ENCODE data around the gene FAIM2. TPM values are rescaled to one million over a fixed set of nuclear protein-coding genes. Genes with fewer than 3 reads are reported as not detected.

Gene FAIM2
- total and polyA plus RNA-seq, 9 of the 15 experiments (the other 6 are each of a cell fraction or from before 2014, with no cell fraction given), result 0.01 to 0.10 TPM; not detected in 7

DNA sequence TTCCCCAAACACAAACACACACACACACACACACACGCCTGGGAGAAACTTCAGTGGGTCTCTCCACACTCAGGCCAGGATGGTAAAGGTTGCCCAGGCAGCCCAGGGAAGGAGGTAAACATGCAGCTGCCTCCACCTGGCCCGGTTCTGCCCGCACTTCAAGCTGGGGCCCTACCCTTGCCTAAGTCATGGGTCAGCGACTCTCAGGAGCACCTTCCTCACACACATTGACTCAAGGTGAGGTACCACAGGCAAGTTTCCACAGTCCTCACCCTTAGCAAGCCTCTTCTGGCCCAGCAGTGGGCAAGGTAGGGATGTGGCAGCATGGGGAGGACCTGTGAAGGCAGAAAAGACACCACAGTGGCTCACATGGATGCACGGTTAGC, 14.1 kb upstream of the FAIM2 start (continued):
- TF ChIP-seq FOXM1 (IDR thresholded peaks at IDR 0.05; ENCODE audit: low read depth), result no peak
- no peak for TF ChIP-seq FOXM1 (CRISPR knock-in tag; IDR thresholded peaks at IDR 0.05; ENCODE audit: low read depth)
- TF ChIP-seq, protein P1, sequence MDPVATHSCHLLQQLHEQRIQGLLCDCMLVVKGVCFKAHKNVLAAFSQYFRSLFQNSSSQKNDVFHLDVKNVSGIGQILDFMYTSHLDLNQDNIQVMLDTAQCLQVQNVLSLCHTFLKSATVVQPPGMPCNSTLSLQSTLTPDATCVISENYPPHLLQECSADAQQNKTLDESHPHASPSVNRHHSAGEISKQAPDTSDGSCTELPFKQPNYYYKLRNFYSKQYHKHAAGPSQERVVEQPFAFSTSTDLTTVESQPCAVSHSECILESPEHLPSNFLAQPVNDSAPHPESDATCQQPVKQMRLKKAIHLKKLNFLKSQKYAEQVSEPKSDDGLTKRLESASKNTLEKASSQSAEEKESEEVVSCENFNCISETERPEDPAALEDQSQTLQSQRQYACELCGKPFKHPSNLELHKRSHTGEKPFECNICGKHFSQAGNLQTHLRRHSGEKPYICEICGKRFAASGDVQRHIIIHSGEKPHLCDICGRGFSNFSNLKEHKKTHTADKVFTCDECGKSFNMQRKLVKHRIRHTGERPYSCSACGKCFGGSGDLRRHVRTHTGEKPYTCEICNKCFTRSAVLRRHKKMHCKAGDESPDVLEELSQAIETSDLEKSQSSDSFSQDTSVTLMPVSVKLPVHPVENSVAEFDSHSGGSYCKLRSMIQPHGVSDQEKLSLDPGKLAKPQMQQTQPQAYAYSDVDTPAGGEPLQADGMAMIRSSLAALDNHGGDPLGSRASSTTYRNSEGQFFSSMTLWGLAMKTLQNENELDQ (CRISPR knock-in tag; IDR thresholded peaks at IDR 0.05; ENCODE audit: borderline replicate concordance), result no peak
- no peak for TF ChIP-seq NCOA6 (IDR thresholded peaks at IDR 0.05)
- no peak for TF ChIP-seq GTF2B (IDR thresholded peaks at IDR 0.05; ENCODE audit: extremely low read depth, insufficient read length)

- no peaks in the 10 kb centered on the region for H3K79me2 ChIP-seq (ENCODE audit: control insufficient read depth, insufficient read depth, low read length)
- no peaks in the 10 kb centered on the region for H3K9me3 ChIP-seq (replicated peaks; ENCODE audit: control insufficient read depth, insufficient read depth, low read depth, low read length)
- 24% methylated on average over 12 of the region's 12 CpGs for WGBS (ENCODE audit: insufficient coverage, low coverage, missing lambda C conversion rate)
- H3K9ac ChIP-seq (ENCODE audit: insufficient read depth in 1 of 2, low read depth in 2 of 2, low read length in 2 of 2), result no peak overlapping the region
- CTCF ChIA-PET (ENCODE audit: low intra/inter-chr PET ratio), result no interaction called here
- no peak overlapping the region for H3K27ac ChIP-seq (ENCODE audit: extremely low read depth, low read depth, low read length)
- peaks cover 5 to 29% of the 10 kb centered on the region in 2 experiments for H3K27me3 ChIP-seq (ENCODE audit: control insufficient read depth in 2 of 2, insufficient read depth in 2 of 2, low read length in 2 of 2)
- POLR2A ChIA-PET, result interaction anchor here (0.6 to 1.6 kb wide), 3 partner anchors 10 to 91 kb away, joined by 3 to 6 read pairs (median 3); no protein-coding TSS in a partner anchor
- H3K4me1 ChIP-seq (replicated peaks in 1 of 2; ENCODE audit: control insufficient read depth in 2 of 2, insufficient read depth in 2 of 2, low read length in 2 of 2), result peaks cover 7 to 10% of the 10 kb centered on the region in 2 experiments; a peak in 4 of 5 replicates
- no TSS peak for BruUV-seq (replicated peaks)
- no peak for DNase-seq (ENCODE audit: extremely low read depth in 1 of 4, low spot score in 3 of 4)
- H3K4me2 ChIP-seq (ENCODE audit: insufficient read depth, low read length), result no peak overlapping the region
- no peaks in the 10 kb centered on the region for H3K36me3 ChIP-seq (ENCODE audit: control insufficient read depth, insufficient read depth, low read length)
- ATAC-seq, result no peak
- in situ Hi-C loops (cut with MboI) (no loop called here), intact Hi-C loops (cut with micrococcal nuclease) (no loop called here)
- FAIRE-seq, result no peak
- no peaks in the 10 kb centered on the region for H3K9me1 ChIP-seq (ENCODE audit: control insufficient read depth, insufficient read depth, low read length)
- no peak overlapping the region for H3K4me3 ChIP-seq
- H4K20me1 ChIP-seq (replicated peaks; ENCODE audit: control insufficient read depth, insufficient read depth, low read length), result no peaks in the 10 kb centered on the region
- H2AFZ ChIP-seq (ENCODE audit: low read depth, low read length), result no peak overlapping the region
- TF ChIP-seq, protein P2, sequence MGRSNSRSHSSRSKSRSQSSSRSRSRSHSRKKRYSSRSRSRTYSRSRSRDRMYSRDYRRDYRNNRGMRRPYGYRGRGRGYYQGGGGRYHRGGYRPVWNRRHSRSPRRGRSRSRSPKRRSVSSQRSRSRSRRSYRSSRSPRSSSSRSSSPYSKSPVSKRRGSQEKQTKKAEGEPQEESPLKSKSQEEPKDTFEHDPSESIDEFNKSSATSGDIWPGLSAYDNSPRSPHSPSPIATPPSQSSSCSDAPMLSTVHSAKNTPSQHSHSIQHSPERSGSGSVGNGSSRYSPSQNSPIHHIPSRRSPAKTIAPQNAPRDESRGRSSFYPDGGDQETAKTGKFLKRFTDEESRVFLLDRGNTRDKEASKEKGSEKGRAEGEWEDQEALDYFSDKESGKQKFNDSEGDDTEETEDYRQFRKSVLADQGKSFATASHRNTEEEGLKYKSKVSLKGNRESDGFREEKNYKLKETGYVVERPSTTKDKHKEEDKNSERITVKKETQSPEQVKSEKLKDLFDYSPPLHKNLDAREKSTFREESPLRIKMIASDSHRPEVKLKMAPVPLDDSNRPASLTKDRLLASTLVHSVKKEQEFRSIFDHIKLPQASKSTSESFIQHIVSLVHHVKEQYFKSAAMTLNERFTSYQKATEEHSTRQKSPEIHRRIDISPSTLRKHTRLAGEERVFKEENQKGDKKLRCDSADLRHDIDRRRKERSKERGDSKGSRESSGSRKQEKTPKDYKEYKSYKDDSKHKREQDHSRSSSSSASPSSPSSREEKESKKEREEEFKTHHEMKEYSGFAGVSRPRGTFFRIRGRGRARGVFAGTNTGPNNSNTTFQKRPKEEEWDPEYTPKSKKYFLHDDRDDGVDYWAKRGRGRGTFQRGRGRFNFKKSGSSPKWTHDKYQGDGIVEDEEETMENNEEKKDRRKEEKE (IDR thresholded peaks at IDR 0.05; ENCODE audit: borderline replicate concordance in 1 of 2, control insufficient read depth in 1 of 2, low read depth in 2 of 2, low read length in 1 of 2), result no peak
- no peak for TF ChIP-seq SIRT6 (IDR thresholded peaks at IDR 0.05; ENCODE audit: low read depth, low read length)
- no peak for TF ChIP-seq MXD1 (CRISPR knock-in tag; IDR thresholded peaks at IDR 0.05; ENCODE audit: borderline replicate concordance, poor library complexity, severe bottlenecking)
- TF ChIP-seq NCOA4 (IDR thresholded peaks at IDR 0.05; ENCODE audit: partially characterized antibody), result no peak
- no peak for TF ChIP-seq KHSRP (IDR thresholded peaks at IDR 0.05)
- TF ChIP-seq RBFOX2 (IDR thresholded peaks at IDR 0.05; ENCODE audit: low read depth, low read length), result no peak
- TF ChIP-seq NFYB (IDR thresholded peaks at IDR 0.05; ENCODE audit: extremely low read depth, insufficient read length), result no peak
- TF ChIP-seq L3MBTL2 (IDR thresholded peaks at IDR 0.05), result no peak
These were observed 13.6 kb upstream of the FAIM2 start for GRCh38 chr12:49917166-49917787.
